ENCODE data around the gene TTC23L.

DNA sequence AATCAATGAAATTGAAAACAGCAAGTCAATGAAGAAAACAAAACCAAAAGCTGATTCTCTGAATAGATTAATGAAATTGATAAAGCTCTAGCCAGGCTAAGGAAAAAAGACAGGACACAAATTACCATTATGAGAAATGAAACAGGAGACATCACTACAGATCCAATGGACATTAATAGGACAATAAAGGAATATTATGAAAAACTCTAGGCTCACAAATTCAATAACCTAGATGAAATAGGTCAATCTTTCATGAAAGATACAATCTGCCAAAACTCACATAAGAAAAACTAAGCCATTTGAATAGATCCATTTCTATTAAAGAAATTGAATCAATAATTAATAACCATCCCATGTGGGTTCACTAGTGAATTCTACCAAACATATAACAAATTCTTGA, 37.3 kb downstream of the TTC23L start:
- no peak for TF ChIP-seq EP300 (IDR thresholded peaks at IDR 0.05)
- TF ChIP-seq POLR2A (IDR thresholded peaks at IDR 0.05), result no peak
- TF ChIP-seq, protein P1, sequence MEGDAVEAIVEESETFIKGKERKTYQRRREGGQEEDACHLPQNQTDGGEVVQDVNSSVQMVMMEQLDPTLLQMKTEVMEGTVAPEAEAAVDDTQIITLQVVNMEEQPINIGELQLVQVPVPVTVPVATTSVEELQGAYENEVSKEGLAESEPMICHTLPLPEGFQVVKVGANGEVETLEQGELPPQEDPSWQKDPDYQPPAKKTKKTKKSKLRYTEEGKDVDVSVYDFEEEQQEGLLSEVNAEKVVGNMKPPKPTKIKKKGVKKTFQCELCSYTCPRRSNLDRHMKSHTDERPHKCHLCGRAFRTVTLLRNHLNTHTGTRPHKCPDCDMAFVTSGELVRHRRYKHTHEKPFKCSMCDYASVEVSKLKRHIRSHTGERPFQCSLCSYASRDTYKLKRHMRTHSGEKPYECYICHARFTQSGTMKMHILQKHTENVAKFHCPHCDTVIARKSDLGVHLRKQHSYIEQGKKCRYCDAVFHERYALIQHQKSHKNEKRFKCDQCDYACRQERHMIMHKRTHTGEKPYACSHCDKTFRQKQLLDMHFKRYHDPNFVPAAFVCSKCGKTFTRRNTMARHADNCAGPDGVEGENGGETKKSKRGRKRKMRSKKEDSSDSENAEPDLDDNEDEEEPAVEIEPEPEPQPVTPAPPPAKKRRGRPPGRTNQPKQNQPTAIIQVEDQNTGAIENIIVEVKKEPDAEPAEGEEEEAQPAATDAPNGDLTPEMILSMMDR (IDR thresholded peaks at IDR 0.05), result no peak
